HEK293 (cell line): ENCODE results near the gene PORCN.
A peak's percentile ranks its signal among the peaks of the same experiment; 100 is the strongest.

Experiments
- CTCF ChIA-PET: fragments of 350-600 bp; formaldehyde crosslinking; extraction: SDS; loops from one replicate; lab custom pipeline; 2021; ENCODE audit warnings: antibody characterized with exemption; lab: Yijun Ruan, JAX
- POLR2A ChIA-PET: fragments of 300-600 bp; formaldehyde crosslinking; extraction: SDS; loops from one replicate; lab custom pipeline; 2020; ENCODE audit warnings: antibody characterized with exemption, inconsistent platforms; lab: Yijun Ruan, JAX
- H3K27ac ChIP-seq: fragments of 200-500 bp; sonication (Bioruptor generic); 2 replicates; pipeline ENCODE4 v1.5.1; 2014; ENCODE audit warnings: low read depth, low read length, control low read depth, inconsistent platforms; ENCODE audit errors: extremely low read depth
- H3K36me3 ChIP-seq, 2 experiments: fragments of 200-500 bp in 1 of 2; sonication (Bioruptor generic) in 1 of 2; 1 replicate in 1 of 2; 2 replicates in 1 of 2; pipeline ENCODE4 v1.5.1; 2014 to 2017; ENCODE audit warnings: inconsistent platforms in 2 of 2, low read length in 2 of 2; ENCODE audit not compliant: control insufficient read depth in 2 of 2, insufficient read depth in 1 of 2
- H3K4me1 ChIP-seq: fragments of 200-500 bp; sonication (Bioruptor generic); 2 replicates; pipeline ENCODE4 v1.5.1; 2014; ENCODE audit warnings: mild to moderate bottlenecking, low read length, inconsistent platforms; ENCODE audit not compliant: control insufficient read depth, insufficient read depth
- H3K4me3 ChIP-seq: 2 replicates; pipeline ENCODE4 v1.5.1; 2011; ENCODE audit warnings: low read depth, mild to moderate bottlenecking, control low read depth, low read length, moderate library complexity
- H3K9me3 ChIP-seq: fragments of 200-500 bp; sonication (Bioruptor generic); 2 replicates; pipeline ENCODE4 v1.5.1; 2014; ENCODE audit warnings: low read depth, low read length, inconsistent platforms; ENCODE audit not compliant: control insufficient read depth, insufficient read depth
- BCL11B ChIP-seq: fragments of 450-650 bp; formaldehyde crosslinking; IDR thresholded peaks from 2 replicates; pipeline ENCODE4 v1.5.1; 2016; ENCODE audit warnings: low read depth, missing biosample characterization, missing genetic modification characterization
- EGR2 ChIP-seq: fragments of 450-650 bp; formaldehyde crosslinking; IDR thresholded peaks from 2 replicates; pipeline ENCODE4 v1.5.1; 2016; ENCODE audit warnings: low read depth, missing biosample characterization, missing genetic modification characterization
- GLIS1 ChIP-seq: fragments of 450-650 bp; formaldehyde crosslinking; IDR thresholded peaks from 2 replicates; pipeline ENCODE4 v1.5.1; 2016; ENCODE audit warnings: missing biosample characterization, missing genetic modification characterization
- HOXA7 ChIP-seq: sonication (generic); formaldehyde crosslinking; IDR thresholded peaks from 2 replicates; pipeline ENCODE4 v1.8.1; 2022; ENCODE audit warnings: missing genetic modification reagents, borderline replicate concordance
- IKZF3 ChIP-seq: fragments of 450-650 bp; IDR thresholded peaks from 2 replicates; pipeline ENCODE4 v1.5.0; 2018; ENCODE audit warnings: missing biosample characterization, mild to moderate bottlenecking, missing genetic modification characterization, moderate library complexity
- KLF9 ChIP-seq: fragments of 450-650 bp; formaldehyde crosslinking; IDR thresholded peaks from 2 replicates; pipeline ENCODE4 v1.5.1; 2016; ENCODE audit warnings: missing biosample characterization, missing genetic modification characterization, low read depth
- RBAK ChIP-seq: fragments of 450-650 bp; formaldehyde crosslinking; IDR thresholded peaks from 2 replicates; pipeline ENCODE4 v1.5.1; 2016; ENCODE audit warnings: missing biosample characterization, missing genetic modification characterization
- REPIN1 ChIP-seq: fragments of 450-650 bp; formaldehyde crosslinking; IDR thresholded peaks from 2 replicates; pipeline ENCODE4 v1.5.1; 2017; ENCODE audit warnings: missing biosample characterization, missing genetic modification characterization, low read depth
- SP3 ChIP-seq: fragments of 450-650 bp; formaldehyde crosslinking; IDR thresholded peaks from 2 replicates; pipeline ENCODE4 v1.5.1; 2016; ENCODE audit warnings: missing biosample characterization, missing genetic modification characterization
- YY1 ChIP-seq: fragments of 450-650 bp; formaldehyde crosslinking; IDR thresholded peaks from 2 replicates; pipeline ENCODE4 v1.5.1; 2018; ENCODE audit warnings: missing biosample characterization, missing genetic modification characterization
- ZBTB26 ChIP-seq: fragments of 450-650 bp; formaldehyde crosslinking; optimal IDR thresholded peaks from 2 replicates; pipeline ENCODE3; 2016; ENCODE audit warnings: missing biosample characterization, mild to moderate bottlenecking, missing genetic modification characterization
- ZFHX2 ChIP-seq: fragments of 450-650 bp; formaldehyde crosslinking; conservative IDR thresholded peaks from 2 replicates; pipeline ENCODE4 v1.5.1; 2016; ENCODE audit warnings: missing biosample characterization, missing genetic modification characterization
- ZNF324 ChIP-seq: fragments of 450-650 bp; formaldehyde crosslinking; IDR thresholded peaks from 2 replicates; pipeline ENCODE4 v1.5.1; 2016; ENCODE audit warnings: missing biosample characterization, missing genetic modification characterization
- ZNF335 ChIP-seq: fragments of 450-650 bp; formaldehyde crosslinking; conservative IDR thresholded peaks from 2 replicates; pipeline ENCODE4 v1.5.1; 2016; ENCODE audit warnings: missing biosample characterization, missing genetic modification characterization
- ZNF341 ChIP-seq: fragments of 450-650 bp; formaldehyde crosslinking; IDR thresholded peaks from 2 replicates; pipeline ENCODE4; 2016; ENCODE audit warnings: low read depth, missing biosample characterization, missing genetic modification characterization
- ZNF366 ChIP-seq: fragments of 450-650 bp; formaldehyde crosslinking; conservative IDR thresholded peaks from 2 replicates; pipeline ENCODE4 v1.5.1; 2016; ENCODE audit warnings: missing biosample characterization, missing genetic modification characterization
- ZNF37A ChIP-seq: fragments of 450-650 bp; IDR thresholded peaks from 2 replicates; pipeline ENCODE4 v1.5.1; 2018; ENCODE audit warnings: missing biosample characterization, missing genetic modification characterization
- ZNF398 ChIP-seq: fragments of 450-650 bp; formaldehyde crosslinking; IDR thresholded peaks from 2 replicates; pipeline ENCODE4 v1.5.1; 2017; ENCODE audit warnings: missing biosample characterization, missing genetic modification characterization
- ZNF777 ChIP-seq: fragments of 450-650 bp; formaldehyde crosslinking; IDR thresholded peaks from 2 replicates; pipeline ENCODE4 v1.5.1; 2017; ENCODE audit warnings: missing biosample characterization, missing genetic modification characterization, borderline replicate concordance
- ZSCAN16 ChIP-seq: fragments of 450-650 bp; formaldehyde crosslinking; IDR thresholded peaks from 2 replicates; pipeline ENCODE4 v1.5.1; 2016; ENCODE audit warnings: missing biosample characterization, missing genetic modification characterization
- ZXDB ChIP-seq: fragments of 450-650 bp; formaldehyde crosslinking; IDR thresholded peaks from 2 replicates; pipeline ENCODE4 v1.5.1; 2016; ENCODE audit warnings: missing biosample characterization, missing genetic modification characterization
- TF ChIP-seq, protein P1 (sequence below): fragments of 450-650 bp; formaldehyde crosslinking; conservative IDR thresholded peaks from 2 replicates; pipeline ENCODE4 v1.5.1; 2016; ENCODE audit warnings: low read depth, missing biosample characterization, missing genetic modification characterization
- TF ChIP-seq, protein P2 (sequence below): fragments of 450-650 bp; formaldehyde crosslinking; IDR thresholded peaks from 2 replicates; pipeline ENCODE4 v1.5.1; 2016; ENCODE audit warnings: missing biosample characterization, missing genetic modification characterization
- TF ChIP-seq, protein P3 (sequence below): fragments of 450-650 bp; formaldehyde crosslinking; IDR thresholded peaks from 2 replicates; pipeline ENCODE4 v1.5.1; 2016; ENCODE audit warnings: missing biosample characterization, missing genetic modification characterization

Gene PORCN

GRCh38 chrX:48508400-48509244 is at the start of gene PORCN:
PORCN (plus strand) TSS chrX:48508992; CDS start chrX:48509821, 829 bp downstream.
- POLR2A ChIA-PET, result no interaction called here
- Histone ChIP-seq H3K4me1 (no peaks in the 10 kb centered on the region), H3K9me3 (no peaks in the 10 kb centered on the region), H3K27ac (no peak within 1 kb of the TSS; the same call in 1 of the 2 replicates), H3K4me3 (peak within 1 kb of the TSS; percentile 65), H3K36me3 (peaks cover 0 to 11% of the 10 kb centered on the region in 2 experiments; a peak in 1 of 3 replicates)
- CTCF ChIA-PET, result no interaction called here
- peak; percentile 59; the same call in 1 of the 2 replicates for TF ChIP-seq ZNF324 (tag by site-specific recombination)
- TF ChIP-seq GLIS1 (tag by site-specific recombination), result 0 out of 2 replicates have a peak, but pooled peaks have one; percentile 18
- no peak for TF ChIP-seq REPIN1
- peak; percentile 59 for TF ChIP-seq ZFHX2 (tag by site-specific recombination)
- TF ChIP-seq ZNF398, result peak; percentile 12; the same call in 1 of the 2 replicates
- TF ChIP-seq, protein P1, sequence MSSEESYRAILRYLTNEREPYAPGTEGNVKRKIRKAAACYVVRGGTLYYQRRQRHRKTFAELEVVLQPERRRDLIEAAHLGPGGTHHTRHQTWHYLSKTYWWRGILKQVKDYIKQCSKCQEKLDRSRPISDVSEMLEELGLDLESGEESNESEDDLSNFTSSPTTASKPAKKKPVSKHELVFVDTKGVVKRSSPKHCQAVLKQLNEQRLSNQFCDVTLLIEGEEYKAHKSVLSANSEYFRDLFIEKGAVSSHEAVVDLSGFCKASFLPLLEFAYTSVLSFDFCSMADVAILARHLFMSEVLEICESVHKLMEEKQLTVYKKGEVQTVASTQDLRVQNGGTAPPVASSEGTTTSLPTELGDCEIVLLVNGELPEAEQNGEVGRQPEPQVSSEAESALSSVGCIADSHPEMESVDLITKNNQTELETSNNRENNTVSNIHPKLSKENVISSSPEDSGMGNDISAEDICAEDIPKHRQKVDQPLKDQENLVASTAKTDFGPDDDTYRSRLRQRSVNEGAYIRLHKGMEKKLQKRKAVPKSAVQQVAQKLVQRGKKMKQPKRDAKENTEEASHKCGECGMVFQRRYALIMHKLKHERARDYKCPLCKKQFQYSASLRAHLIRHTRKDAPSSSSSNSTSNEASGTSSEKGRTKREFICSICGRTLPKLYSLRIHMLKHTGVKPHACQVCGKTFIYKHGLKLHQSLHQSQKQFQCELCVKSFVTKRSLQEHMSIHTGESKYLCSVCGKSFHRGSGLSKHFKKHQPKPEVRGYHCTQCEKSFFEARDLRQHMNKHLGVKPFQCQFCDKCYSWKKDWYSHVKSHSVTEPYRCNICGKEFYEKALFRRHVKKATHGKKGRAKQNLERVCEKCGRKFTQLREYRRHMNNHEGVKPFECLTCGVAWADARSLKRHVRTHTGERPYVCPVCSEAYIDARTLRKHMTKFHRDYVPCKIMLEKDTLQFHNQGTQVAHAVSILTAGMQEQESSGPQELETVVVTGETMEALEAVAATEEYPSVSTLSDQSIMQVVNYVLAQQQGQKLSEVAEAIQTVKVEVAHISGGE (tag by site-specific recombination), result peak; percentile 91
- TF ChIP-seq SP3 (tag by site-specific recombination), result peak; percentile 56
- TF ChIP-seq IKZF3 (tag by site-specific recombination), result peak; percentile 80
- TF ChIP-seq, protein P2, sequence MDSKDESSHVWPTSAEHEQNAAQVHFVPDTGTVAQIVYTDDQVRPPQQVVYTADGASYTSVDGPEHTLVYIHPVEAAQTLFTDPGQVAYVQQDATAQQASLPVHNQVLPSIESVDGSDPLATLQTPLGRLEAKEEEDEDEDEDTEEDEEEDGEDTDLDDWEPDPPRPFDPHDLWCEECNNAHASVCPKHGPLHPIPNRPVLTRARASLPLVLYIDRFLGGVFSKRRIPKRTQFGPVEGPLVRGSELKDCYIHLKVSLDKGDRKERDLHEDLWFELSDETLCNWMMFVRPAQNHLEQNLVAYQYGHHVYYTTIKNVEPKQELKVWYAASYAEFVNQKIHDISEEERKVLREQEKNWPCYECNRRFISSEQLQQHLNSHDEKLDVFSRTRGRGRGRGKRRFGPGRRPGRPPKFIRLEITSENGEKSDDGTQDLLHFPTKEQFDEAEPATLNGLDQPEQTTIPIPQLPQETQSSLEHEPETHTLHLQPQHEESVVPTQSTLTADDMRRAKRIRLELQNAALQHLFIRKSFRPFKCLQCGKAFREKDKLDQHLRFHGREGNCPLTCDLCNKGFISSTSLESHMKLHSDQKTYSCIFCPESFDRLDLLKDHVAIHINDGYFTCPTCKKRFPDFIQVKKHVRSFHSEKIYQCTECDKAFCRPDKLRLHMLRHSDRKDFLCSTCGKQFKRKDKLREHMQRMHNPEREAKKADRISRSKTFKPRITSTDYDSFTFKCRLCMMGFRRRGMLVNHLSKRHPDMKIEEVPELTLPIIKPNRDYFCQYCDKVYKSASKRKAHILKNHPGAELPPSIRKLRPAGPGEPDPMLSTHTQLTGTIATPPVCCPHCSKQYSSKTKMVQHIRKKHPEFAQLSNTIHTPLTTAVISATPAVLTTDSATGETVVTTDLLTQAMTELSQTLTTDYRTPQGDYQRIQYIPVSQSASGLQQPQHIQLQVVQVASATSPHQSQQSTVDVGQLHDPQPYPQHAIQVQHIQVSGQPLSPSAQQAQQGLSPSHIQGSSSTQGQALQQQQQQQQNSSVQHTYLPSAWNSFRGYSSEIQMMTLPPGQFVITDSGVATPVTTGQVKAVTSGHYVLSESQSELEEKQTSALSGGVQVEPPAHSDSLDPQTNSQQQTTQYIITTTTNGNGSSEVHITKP (tag by site-specific recombination), result peak; percentile 38; the same call in 1 of the 2 replicates
- no peak for TF ChIP-seq HOXA7 (CRISPR knock-in tag)
- TF ChIP-seq ZNF335 (tag by site-specific recombination), result peak; percentile 61
- TF ChIP-seq YY1, result no peak
- no peak for TF ChIP-seq ZXDB (tag by site-specific recombination)
- TF ChIP-seq EGR2, result peak; percentile 25
- TF ChIP-seq ZNF37A (tag by site-specific recombination), result no peak
- TF ChIP-seq, protein P3, sequence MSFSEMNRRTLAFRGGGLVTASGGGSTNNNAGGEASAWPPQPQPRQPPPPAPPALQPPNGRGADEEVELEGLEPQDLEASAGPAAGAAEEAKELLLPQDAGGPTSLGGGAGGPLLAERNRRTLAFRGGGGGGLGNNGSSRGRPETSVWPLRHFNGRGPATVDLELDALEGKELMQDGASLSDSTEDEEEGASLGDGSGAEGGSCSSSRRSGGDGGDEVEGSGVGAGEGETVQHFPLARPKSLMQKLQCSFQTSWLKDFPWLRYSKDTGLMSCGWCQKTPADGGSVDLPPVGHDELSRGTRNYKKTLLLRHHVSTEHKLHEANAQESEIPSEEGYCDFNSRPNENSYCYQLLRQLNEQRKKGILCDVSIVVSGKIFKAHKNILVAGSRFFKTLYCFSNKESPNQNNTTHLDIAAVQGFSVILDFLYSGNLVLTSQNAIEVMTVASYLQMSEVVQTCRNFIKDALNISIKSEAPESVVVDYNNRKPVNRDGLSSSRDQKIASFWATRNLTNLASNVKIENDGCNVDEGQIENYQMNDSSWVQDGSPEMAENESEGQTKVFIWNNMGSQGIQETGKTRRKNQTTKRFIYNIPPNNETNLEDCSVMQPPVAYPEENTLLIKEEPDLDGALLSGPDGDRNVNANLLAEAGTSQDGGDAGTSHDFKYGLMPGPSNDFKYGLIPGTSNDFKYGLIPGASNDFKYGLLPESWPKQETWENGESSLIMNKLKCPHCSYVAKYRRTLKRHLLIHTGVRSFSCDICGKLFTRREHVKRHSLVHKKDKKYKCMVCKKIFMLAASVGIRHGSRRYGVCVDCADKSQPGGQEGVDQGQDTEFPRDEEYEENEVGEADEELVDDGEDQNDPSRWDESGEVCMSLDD (tag by site-specific recombination), result peak; percentile 89
- TF ChIP-seq ZSCAN16 (tag by site-specific recombination), result no peak
- TF ChIP-seq ZNF366 (tag by site-specific recombination), result peak; percentile 44
- peak; percentile 45; the same call in 1 of the 2 replicates for TF ChIP-seq KLF9 (tag by site-specific recombination)
- peak; percentile 85 for TF ChIP-seq ZNF341 (tag by site-specific recombination)
- peak; percentile 25; the same call in 1 of the 2 replicates for TF ChIP-seq ZNF777 (tag by site-specific recombination)
- TF ChIP-seq ZBTB26 (tag by site-specific recombination), result peak; percentile 74
- no peak for TF ChIP-seq RBAK (tag by site-specific recombination)
- TF ChIP-seq BCL11B (tag by site-specific recombination), result no peak
